Colon (tissue), 2 donors: ENCODE results near the gene FBXO15.

ENCODE experiments used
- FAIRE-seq: peaks from 2 replicates; lab custom pipeline; 2012; peaks lifted over from hg19 to GRCh38; lab: Jason Lieb, UNC
- donor health status: control.
- donor health status: control.

Gene FBXO15

DNA sequence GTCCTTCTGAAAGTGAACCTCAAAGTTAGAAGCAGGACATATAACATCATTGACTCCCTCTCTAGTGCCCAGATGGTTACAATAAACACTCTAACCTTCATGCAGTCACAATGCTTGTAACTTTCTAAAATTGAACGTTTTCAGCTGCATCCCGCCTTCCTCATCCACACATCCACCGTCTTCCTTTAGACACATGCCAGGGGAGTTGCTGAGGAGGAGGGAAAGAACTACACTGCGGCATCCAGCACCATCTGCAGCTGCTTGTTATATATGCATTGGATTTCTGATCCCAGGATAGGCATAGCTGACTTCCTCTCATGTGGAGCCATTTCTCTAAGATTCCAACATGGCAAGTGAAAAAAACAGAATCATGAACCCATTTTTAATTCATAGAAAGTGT is 96.8 kb downstream of the FBXO15 start:
- FAIRE-seq, result no peak

DNA sequence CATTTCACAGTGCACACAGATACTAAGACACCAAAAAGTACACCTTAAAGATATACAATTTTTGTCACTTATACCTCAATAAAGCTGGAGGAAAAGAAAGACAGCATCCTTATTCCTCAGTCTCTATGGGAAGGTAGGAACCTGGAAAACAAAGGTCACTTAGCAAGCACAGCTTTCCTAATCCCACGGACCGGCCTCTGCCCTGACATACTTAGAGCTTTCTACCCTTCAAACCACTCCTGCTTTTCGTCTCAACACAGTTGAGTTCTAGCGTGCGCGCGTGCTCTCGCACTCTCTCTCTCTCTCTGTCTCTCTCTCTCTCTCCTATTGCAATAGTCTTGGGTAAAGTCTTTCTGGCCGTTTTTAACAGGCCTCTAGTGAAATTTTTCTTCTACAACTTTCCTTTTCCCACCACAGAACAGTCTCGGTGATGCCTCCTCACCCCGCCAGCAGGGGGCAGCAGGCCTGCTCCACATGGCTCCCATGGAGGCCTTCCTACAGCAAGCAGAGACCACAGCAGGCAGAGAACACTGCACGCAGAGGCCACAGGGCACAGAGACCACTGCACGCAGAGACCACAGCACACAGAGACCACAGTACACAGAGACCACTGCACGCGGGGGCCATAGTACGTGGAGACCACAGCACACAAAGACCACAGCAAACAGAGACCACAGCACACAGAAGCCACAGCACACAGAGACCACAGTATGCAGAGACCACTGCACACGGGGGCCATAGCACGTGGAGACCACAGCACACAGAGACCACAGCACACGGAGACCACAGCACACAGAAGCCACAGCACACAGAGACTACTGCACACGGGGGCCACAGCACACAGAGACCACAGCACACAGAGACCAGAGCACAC is 106.9 kb downstream of the FBXO15 start:
- no peak for FAIRE-seq

DNA sequence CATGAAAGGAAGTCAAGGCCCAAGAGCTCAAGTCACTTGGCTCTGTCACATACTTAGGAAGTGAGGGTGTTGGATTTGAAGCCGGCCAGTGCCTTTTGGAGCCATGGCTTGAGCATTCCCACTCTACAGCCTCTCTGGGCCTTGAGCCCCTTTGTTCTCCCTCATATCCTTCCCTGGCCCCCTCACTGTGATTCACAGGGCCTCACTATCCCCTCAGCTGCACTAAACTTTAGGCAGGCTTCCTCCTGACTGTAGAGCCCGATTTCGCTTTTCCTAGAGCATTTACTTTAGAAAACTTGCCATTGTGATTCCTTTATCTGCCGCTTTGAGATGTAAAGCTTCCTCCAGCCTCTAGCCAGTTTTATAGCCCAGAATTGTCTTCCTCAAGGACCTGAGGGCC is 107.6 kb downstream of the FBXO15 start:
- no peak for FAIRE-seq

DNA sequence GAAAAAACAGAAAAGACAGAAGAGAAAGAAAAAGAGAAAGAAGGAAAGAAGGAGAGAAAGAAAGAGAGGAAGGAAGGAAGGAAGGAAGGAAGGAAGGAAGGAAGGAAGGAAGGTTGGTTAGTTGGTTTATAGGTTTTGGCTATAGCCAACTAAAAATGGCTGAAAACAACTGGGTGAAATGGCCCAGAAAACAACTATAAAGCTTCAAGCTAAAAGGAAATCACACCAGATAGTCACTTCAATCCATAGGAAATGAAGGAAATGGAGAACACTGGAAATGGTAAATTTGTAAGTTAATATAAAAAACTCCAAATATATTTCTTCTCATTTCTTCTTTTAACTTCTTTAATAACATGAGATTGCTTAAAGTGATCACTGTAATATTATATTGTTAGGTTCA is 118.5 kb downstream of the FBXO15 start:
- no peak for FAIRE-seq
